Right lobe of liver (tissue), 6 donors: ENCODE measurements around the gene GRIN3B. TPM values are rescaled to one million over a fixed set of nuclear protein-coding genes. Genes with fewer than 3 reads are reported as not detected.

Experiments
- ATAC-seq, 4 donors: fragments of 200-7000 bp; cut with Tn5 transposase; one replicate each; pipeline ENCODE4 v1.9.1; 2020; ENCODE audit warnings: mild to moderate bottlenecking in 4 of 4, moderate library complexity in 4 of 4
- DNase-seq, 3 donors: peaks; one replicate each; pipeline ENCODE4 v3.0.0-alpha.2; 2020
- H3K27ac ChIP-seq, 3 donors: fragments of 200-600 bp; one replicate each; pipeline ENCODE4 v1.8.0; 2022
- H3K27me3 ChIP-seq, 2 donors: fragments of 200-600 bp; one replicate each; pipeline ENCODE4 v1.8.0; 2022
- H3K36me3 ChIP-seq, 4 donors: fragments of 200-600 bp; sonication (generic) in 1 of 4; one replicate each; pipeline versions ENCODE4 v1.5.1 to v1.8.0; 2017 to 2022; ENCODE audit warnings: control low read depth in 1 of 4
- H3K4me1 ChIP-seq, 4 donors: fragments of 200-600 bp; sonication (generic) in 1 of 4; one replicate each; pipeline versions ENCODE4 v1.5.1 to v1.8.0; 2017 to 2022; ENCODE audit warnings: control low read depth in 1 of 4
- H3K4me3 ChIP-seq, 3 donors: fragments of 200-600 bp; one replicate each; pipeline ENCODE4 v1.8.0; 2022
- H3K9me3 ChIP-seq, 4 donors: fragments of 200-600 bp; sonication (generic) in 1 of 4; one replicate each; pipeline versions ENCODE4 v1.5.1 to v1.8.0; 2017 to 2022; ENCODE audit warnings: control low read depth in 1 of 4
- POLR2A ChIP-seq: fragments of 450-650 bp; IDR thresholded peaks from one replicate; pipeline ENCODE4 v1.6.1; 2017; ENCODE audit warnings: antibody characterized with exemption, mild to moderate bottlenecking
- WGBS: methylation state at CpG from one replicate; pipeline ENCODE4 v1.1.6; 2018; ENCODE audit warnings: low coverage, low lambda C conversion rate; ENCODE audit not compliant: insufficient coverage; ENCODE audit errors: missing lambda C conversion rate; 5-methylcytosine and 5-hydroxymethylcytosine counted together
- intact Hi-C, 2 donors: fragments of 100-400 bp; cut with DNase I; formaldehyde crosslinking; loops; one replicate each; pipeline versions ENCODE4 v1.11.2 to v1.14.1; 2022
- total RNA-seq, 6 experiments: library from RNA; depleted of rRNA in 2 of 6; stranded (reverse); fragments of >200 nt in 2 of 6; fragmentation: NEBNext Ultra II Directional in 3 of 6; extraction: Animal tissue kit (Norgen Biotek cat#: 25700) in 3 of 6; gene quantifications; one replicate each; pipeline versions ENCODE4 v1.1.0 to v1.2.4, GENCODE V29; 2016 to 2023
- TF ChIP-seq, protein P1 (sequence below), 4 donors: fragments of 200-600 bp in 3 of 4; fragments of 450-650 bp in 1 of 4; IDR thresholded peaks; one replicate each; pipeline versions ENCODE4 v1.5.1 to v1.8.0; 2016 to 2022; ENCODE audit warnings: antibody characterized with exemption in 4 of 4, mild to moderate bottlenecking in 2 of 4
- donor health status: DM: no; HTN: yes; CAD: no.
- donor health status: DM: no; HTN: no; CAD: no.
- donor health status: DM: no; HTN: no; CAD: no.
- donor health status: DM: no; HTN: yes; CAD: no.
- donor health status: DM: no; HTN: yes; CAD: no.

GRIN3B gene
- total RNA-seq, 6 experiments from 2014 or later: 0.06 TPM; not detected in 5

DNA sequence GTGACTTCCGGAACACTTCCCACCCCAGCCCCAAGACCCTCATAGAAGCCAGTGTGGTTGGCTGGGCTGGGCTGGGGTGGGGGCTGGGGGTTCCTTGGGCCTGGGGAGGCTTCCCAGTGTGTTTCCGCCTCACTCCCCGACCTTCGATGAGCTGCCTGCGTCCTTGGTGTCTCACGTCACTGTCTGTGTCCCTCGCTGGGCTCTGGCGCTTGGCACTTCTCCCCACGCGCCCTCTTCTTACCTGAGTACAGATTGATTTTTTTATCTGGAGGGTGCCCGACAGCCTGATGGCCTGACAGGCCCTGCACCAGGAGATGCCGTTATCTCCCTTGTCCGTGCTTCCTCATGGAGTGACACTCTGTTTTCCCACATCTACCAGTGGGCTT is 7.6 kb upstream of the GRIN3B start:
- ATAC-seq (peak in 1 of 4 donors; percentile 8), DNase-seq (peak in 1 of 3 donors; percentile 18)
- H3K9me3 ChIP-seq: no peaks in the 10 kb centered on the region
- intact Hi-C loops: loop anchor here in 1 of 2 donors (10.0 kb wide), 1 partner anchor 138 kb away; the partner anchor contains the start of genes CFD and ELANE
- H3K27me3 ChIP-seq: peaks cover 0 to 3% of the 10 kb centered on the region in 2 donors
- no peaks in the 10 kb centered on the region for H3K36me3 ChIP-seq
- H3K4me3 ChIP-seq: peak overlapping the region in 1 of 3 donors; percentile 17
- H3K4me1 ChIP-seq: peaks cover 0 to 44% (median 7%) of the 10 kb centered on the region in 4 donors
- TF ChIP-seq, protein P1, sequence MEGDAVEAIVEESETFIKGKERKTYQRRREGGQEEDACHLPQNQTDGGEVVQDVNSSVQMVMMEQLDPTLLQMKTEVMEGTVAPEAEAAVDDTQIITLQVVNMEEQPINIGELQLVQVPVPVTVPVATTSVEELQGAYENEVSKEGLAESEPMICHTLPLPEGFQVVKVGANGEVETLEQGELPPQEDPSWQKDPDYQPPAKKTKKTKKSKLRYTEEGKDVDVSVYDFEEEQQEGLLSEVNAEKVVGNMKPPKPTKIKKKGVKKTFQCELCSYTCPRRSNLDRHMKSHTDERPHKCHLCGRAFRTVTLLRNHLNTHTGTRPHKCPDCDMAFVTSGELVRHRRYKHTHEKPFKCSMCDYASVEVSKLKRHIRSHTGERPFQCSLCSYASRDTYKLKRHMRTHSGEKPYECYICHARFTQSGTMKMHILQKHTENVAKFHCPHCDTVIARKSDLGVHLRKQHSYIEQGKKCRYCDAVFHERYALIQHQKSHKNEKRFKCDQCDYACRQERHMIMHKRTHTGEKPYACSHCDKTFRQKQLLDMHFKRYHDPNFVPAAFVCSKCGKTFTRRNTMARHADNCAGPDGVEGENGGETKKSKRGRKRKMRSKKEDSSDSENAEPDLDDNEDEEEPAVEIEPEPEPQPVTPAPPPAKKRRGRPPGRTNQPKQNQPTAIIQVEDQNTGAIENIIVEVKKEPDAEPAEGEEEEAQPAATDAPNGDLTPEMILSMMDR (IDR thresholded peaks at IDR 0.05): no peak
- no peak for TF ChIP-seq POLR2A
- WGBS: 45% methylated on average over 10 of the region's 13 CpGs
- peak overlapping the region in 2 of 3 donors; percentile 16 to 91 for H3K27ac ChIP-seq

DNA sequence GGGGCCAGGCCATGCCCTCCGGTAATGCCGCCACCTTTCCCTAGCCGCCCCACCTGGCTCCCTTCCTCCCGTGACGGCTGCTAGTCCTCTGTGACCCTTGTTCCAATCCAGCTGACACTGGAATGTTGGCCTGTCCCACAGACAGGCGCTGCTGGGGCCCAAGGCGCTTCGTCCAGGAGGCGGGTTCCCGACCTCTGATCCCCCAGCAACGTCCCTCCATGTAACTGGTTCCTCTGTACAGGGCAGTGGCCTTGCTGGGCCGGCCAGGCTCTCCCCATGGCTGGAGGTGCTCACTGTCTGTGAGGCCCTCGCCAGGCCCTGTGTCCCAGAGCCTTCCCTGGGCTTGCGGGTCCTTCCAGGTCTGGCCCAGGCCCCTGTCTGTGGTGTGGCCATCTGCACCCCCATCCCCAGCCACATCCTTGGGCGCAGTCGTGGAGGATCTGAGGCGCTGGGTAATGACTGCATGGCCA is 6.8 kb upstream of the GRIN3B start:
- ATAC-seq (peak; percentile 54 to 74 (median 64)), DNase-seq (peak; percentile 57 to 91 (median 90))
- intact Hi-C loops: loop anchor here in 1 of 2 donors (10.0 kb wide), 1 partner anchor 139 kb away; the partner anchor contains the start of genes CFD and ELANE
- WGBS: 29% methylated on average over 4 of the region's 17 CpGs
- Histone ChIP-seq H3K36me3 (no peaks in the 10 kb centered on the region), H3K27ac (peak overlapping the region in 2 of 3 donors; percentile 16 to 91), H3K4me3 (peak overlapping the region in 1 of 3 donors; percentile 17), H3K9me3 (no peaks in the 10 kb centered on the region), H3K27me3 (peaks cover 0 to 11% of the 10 kb centered on the region in 2 donors), H3K4me1 (peaks cover 0 to 44% (median 7%) of the 10 kb centered on the region in 4 donors)
- TF ChIP-seq, protein P1 (IDR thresholded peaks at IDR 0.05): no peak
- TF ChIP-seq POLR2A: no peak

DNA sequence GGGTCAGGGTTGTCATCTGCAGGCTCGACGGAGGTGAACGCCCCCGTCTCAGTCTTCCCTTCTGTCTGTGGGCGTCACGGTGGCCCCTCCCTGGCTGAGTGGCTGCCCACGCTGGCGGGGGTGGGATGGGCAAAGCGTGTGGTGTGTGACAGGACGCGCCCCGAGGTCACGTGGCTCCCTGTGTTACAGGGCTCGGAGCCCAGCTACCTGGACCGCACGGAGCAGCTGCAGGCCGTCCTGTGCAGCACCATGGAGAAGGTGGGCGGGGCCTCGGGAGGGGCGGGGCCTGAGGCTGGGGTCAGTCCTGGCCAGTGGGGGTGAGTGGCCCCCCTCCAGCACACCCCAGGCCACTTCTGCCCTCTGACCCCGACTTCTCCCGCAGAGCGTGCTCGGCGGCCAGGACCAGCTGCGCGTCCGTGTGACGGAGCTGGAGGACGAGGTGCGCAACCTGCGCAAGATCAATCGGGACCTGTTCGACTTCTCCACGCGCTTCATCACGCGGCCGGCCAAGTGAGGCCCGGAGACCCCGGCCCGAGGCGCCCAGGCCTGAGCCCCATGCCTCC is 6.3 kb upstream of the GRIN3B start:
- H3K27ac ChIP-seq: peak overlapping the region in 2 of 3 donors; percentile 16 to 91
- peak; percentile 47 to 83 (median 81) for DNase-seq
- H3K27me3 ChIP-seq: peaks cover 0 to 11% of the 10 kb centered on the region in 2 donors
- no peaks in the 10 kb centered on the region for H3K36me3 ChIP-seq
- H3K4me3 ChIP-seq: no peak overlapping the region
- intact Hi-C loops: loop anchor here in 1 of 2 donors (10.0 kb wide), 1 partner anchor 139 kb away; the partner anchor contains the start of genes CFD and ELANE
- peak; percentile 11 to 51 (median 34) for ATAC-seq
- H3K4me1 ChIP-seq: peaks cover 0 to 44% (median 7%) of the 10 kb centered on the region in 4 donors
- TF ChIP-seq POLR2A: no peak
- TF ChIP-seq, protein P1 (IDR thresholded peaks at IDR 0.05): no peak
- 30% methylated on average over 2 of the region's 43 CpGs for WGBS
- no peaks in the 10 kb centered on the region for H3K9me3 ChIP-seq

DNA sequence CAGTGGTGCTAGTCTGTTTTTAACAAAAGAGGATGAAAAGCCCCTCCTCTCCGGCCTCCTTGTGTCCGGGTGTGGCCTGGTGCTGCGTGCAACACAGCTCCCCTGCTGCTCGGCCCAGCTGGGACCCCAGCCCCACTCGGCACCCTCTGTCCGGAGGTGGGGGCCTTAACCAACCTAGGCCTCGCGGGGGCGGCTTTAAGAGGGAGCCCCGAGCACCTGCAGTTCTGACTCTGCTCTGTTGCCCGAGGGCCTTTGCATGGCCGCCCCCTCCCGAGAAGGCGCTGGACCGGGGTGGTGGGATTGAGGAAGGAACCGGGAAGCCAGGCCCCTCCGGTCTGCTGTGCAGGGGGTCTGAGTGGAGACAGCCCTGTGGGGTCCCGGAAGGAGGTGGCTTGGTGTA is 5.7 kb upstream of the GRIN3B start:
- peaks cover 0 to 11% of the 10 kb centered on the region in 2 donors for H3K27me3 ChIP-seq
- H3K4me1 ChIP-seq: peaks cover 0 to 44% (median 7%) of the 10 kb centered on the region in 4 donors
- peak overlapping the region in 1 of 3 donors; percentile 91 for H3K27ac ChIP-seq
- WGBS: 92% methylated on average over 7 of the region's 18 CpGs
- TF ChIP-seq POLR2A: no peak
- TF ChIP-seq, protein P1 (IDR thresholded peaks at IDR 0.05): no peak
- no peak overlapping the region for H3K4me3 ChIP-seq
- H3K36me3 ChIP-seq: no peaks in the 10 kb centered on the region
- intact Hi-C loops: loop anchor here in 1 of 2 donors (10.0 kb wide), 1 partner anchor 140 kb away; the partner anchor contains the start of genes CFD and ELANE
- peak in 1 of 3 donors; percentile 26 for DNase-seq
- H3K9me3 ChIP-seq: no peaks in the 10 kb centered on the region
- ATAC-seq: no peak
